NCI-H2227 treated with DMSO at 0.1 percent for 48 hours (cell line): Measurements from ENCODE around the gene TRIM15.
"Not testable (repeated sequence)": the region's sequence is repeated elsewhere in the genome, so short reads cannot be mapped to it uniquely, and the experiment has no call there.

Source experiments
- DNase-seq: peaks from one replicate; lab custom pipeline; 2025; lab: John Stamatoyannopoulos, UW

TRIM15 gene

GRCh38 chr6:30198166-30199084 lies 35.1 kb downstream of the TRIM15 start:
- DNase-seq = no peak

- no peak for DNase-seq
Observed at GRCh38 chr6:30200551-30201281, 37.4 kb downstream of the TRIM15 start.

DNA sequence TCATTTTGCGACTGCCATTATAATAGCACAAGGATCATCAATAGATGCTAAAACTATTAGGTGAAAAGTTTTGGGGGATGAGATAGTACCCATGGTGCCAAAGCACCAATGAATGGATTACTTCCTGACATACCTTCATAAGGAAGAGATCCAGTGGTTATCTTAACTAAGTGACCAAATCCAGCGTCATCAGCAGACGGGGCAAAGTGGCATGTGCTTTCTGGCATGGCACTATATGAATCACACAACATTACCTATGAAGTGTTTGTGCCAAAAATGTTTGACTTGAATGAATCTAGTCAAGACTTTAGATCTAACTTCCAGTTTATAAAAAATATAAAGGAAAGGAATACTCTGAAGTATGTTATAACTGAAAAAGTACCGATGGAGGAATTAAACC lies 39.0 kb downstream of the TRIM15 start:
- no peak for DNase-seq

GRCh38 chr6:30204116-30204515 lies 40.8 kb downstream of the TRIM15 start:
- no peak for DNase-seq

- no peak for DNase-seq
Observed at GRCh38 chr6:30206152-30206551, 42.8 kb downstream of the TRIM15 start.

DNA sequence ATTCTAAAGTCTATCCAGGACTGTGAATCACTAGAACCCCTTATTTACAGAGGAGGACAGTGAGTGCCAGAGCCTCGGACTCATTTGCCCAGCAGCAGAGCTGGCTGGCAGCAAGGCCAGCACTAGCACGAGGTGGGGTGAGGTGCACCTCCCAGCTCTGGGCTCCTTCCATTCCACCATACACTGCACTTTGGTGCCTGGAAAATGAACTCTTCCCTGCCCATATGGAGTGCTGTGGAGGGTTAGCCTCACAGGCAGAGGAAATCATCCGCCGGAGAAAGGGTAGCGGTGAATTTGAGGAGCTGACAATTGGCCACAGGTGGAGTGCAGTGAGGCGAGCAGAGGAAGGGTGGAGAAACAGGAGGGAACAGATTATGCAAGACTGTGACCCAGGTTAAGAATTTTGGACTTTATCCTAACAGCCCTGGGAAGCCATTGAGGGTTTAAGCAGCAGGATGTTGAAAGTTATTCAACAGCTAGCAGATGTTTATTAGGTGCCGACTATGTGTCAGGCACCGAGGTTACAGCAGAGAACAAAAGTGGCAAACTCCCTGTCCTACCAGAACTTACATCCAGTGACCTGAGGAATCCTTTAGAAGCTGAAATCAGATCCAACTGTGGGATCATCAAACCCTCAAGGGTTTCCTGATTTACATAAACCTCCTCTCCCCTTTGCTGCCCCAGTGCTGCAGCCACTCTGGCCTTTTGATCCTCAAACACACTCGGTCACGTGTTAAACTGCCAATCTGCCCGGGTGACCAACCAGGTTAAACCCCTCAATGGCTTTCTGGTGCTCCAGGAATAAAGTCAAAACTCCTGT lies 43.7 kb downstream of the TRIM15 start:
- DNase-seq = no peak

DNA sequence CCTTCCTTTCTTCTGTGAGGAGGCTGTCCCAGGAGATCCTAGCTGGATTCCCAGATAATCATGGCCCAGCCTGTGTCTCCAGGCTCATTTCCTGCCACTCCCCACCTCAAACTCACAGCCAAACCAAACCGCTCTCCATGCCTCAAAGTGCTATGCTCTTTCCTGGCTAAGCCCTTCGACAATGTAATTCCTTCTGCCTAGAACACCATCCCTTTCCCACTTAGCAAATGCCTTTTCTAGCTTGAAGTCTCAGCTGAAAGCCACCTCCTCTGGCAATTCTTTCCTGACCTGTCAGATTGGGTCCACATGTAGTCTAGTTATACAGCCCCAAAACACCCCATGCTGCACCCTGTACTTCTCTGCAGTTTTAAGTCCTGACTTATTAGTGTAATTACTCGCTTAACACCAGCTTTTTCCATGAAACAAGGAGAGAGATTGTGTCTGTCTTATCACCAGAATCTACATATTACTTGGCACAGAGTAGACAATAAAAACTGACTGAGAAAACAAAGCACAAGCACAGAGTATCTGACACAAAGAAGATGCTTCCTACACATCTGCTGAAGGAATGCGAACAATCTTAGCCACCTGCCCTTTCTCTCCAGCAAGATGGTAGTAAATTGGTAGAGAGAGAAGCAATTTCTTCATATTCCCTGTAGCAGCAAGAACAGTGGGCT lies 44.4 kb downstream of the TRIM15 start:
- no peak for DNase-seq

DNA sequence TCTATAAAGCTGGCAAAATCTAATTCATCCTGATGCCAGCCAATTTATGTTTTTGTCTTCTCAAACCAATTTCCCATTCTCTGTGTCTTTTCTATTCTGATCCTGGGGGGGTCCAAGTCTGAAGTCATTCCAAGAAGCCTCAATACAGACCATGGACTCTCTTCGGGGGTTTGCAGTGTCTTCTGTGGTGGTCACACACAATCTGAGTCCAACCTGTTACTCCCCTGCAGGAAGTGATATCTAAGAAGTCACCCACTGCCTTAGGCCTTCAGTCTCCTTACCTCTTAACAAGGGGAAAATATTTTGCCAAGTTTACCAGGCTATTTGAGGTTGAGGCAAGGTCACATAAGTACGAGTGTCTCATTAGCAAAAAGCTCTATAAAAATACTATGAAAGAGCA lies 48.0 kb downstream of the TRIM15 start:
- DNase-seq = no peak

DNA sequence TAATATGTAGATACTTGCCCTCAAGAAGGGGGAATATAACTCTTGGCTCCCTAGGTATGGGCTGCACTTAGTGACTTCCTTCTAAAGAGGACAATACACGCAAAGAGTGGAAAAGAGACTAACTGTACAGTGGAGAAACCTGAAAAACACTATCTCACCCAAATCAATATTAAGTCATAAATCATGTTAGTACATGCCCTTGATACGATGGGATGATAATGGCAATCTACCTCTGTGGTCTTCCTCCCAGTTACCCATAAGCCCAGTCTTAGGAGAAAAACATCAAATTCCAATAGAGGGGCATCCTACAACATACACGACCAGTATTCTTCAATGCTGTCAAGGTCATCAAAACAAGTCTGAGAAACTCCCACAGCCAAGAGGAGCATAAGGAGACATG lies 48.6 kb downstream of the TRIM15 start:
- DNase-seq = no peak

GRCh38 chr6:30212865-30213666 lies 49.7 kb downstream of the TRIM15 start, which contains the start of gene TRIM26:
Gene TRIM26, minus strand, starts transcription at chr6:30213406. Its CDS starts 14,303 bp downstream, at chr6:30199103.
- DNase-seq = peak; percentile 98

GRCh38 chr6:30213667-30213956 lies 50.3 kb downstream of the TRIM15 start:
- DNase-seq = no peak

DNA sequence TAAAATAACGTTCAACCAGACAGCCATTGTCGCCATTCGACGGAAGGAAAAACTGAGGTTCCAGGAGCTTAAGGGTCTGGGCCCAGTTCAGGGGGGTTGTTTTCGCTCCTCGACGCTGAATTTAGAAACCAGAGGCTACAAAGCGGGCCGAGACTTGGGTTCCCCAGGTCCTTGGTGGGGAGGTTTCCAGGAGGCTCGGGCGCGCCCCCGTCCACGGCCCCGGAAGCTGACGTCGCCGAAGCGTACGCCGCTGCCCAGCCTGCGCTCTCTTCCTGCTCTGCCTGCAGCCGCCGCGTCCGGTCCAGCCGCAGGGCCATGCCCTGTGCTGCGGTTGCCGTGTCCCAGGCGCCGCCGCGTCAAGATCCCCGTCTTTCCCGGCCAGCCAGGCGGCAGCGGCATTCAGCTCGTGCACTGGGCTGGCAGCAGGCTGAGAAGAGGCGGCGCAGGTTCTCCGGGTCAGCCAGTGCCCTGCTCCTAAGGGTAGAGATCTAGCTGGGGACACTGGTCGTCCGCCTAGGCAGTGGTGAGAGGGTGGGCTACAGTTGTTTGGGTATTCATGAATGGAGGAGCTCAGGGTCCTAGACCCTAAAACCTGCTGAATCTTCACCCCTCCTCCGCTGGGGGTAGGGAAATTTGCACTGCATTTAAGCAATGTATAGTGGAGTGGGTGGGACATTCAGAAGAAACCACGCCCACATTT lies 50.8 kb downstream of the TRIM15 start:
- DNase-seq = peak; percentile 78

- no peak for DNase-seq
Observed at GRCh38 chr6:30214657-30214982, 51.3 kb downstream of the TRIM15 start.

- no peak for DNase-seq
Observed at GRCh38 chr6:30216096-30216495, 52.8 kb downstream of the TRIM15 start.

DNA sequence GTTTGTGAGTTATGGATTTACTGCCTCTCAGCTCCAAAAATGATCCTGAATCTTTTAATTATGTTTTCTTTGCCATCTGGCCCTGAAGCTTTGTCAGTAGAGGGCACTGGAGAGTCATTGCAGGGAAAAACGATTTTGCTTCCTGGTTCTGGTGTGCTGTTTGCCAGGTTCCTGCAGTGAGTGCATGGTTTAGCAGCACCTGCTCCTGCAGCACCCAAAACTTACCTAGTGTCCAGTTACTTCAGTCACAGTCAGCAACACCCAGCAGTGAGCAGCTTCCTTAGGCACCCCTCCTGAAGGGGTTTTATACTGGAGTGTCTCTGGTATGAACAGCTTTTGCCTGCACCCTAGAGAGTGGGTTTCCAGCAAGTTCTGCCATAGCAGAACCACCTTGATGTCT lies 55.9 kb downstream of the TRIM15 start:
- DNase-seq = peak; percentile 45

DNA sequence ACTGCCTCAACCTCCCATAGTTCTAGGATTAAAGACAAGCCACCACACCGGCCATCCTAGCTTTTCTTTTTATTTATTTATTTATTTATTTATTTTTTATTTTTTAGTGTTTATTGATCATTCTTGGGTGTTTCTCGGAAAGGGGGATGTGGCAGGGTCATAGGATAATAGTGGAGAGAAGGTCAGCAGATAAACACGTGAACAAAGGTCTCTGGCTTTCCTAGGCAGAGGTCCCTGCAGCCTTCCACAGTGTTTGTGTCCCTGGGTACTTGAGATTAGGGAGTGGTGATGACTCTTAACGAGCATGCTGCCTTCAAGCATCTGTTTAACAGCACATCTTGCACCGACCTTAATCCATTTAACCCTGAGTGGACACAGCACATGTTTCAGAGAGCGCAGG lies 58.0 kb downstream of the TRIM15 start:
- not testable (repeated sequence) for DNase-seq

DNA sequence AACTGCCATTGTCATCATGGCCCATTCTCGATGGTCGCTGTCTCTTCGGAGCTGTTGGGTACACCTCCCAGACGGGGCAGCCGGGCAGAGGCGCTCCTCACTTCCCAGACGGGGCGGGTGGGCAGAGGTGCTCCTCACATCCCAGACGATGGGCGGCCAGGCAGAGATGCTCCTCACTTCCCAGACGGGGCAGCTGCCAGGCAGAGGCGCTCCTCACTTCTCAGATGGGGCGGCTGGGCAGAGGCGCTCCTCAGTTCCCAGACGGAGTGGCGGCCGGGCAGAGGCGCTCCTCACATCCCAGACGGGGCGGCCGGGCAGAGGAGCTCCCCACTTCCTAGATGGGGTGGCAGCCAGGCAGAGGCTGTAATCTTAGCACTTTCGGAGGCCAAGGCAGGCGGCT lies 58.6 kb downstream of the TRIM15 start:
- DNase-seq = not testable (repeated sequence)
